HepG2 (cell line): Measurements from ENCODE around the gene MED1. TPM values are rescaled to one million over a fixed set of nuclear protein-coding genes. Genes with fewer than 3 reads are reported as not detected.
"Not testable (repeated sequence)": the region's sequence is repeated elsewhere in the genome, so short reads cannot be mapped to it uniquely, and the experiment has no call there.

ENCODE experiments used
- ATAC-seq: fragments of 200-7000 bp; cut with Tn5 transposase; 3 replicates; pipeline ENCODE4 v1.9.1; 2020; ENCODE audit warnings: mild to moderate bottlenecking, moderate library complexity
- BruUV-seq: library from RNA; stranded (reverse); fragments of 400-500 nt; replicated peaks from 2 replicates; lab custom pipeline; 2021; lab: Mats Ljungman, UMichigan
- CTCF ChIA-PET: fragments of 300-600 bp; formaldehyde crosslinking; extraction: SDS; loops from one replicate; lab custom pipeline; 2021; ENCODE audit warnings: low total read pairs, inconsistent platforms, low intra/inter-chr PET ratio; lab: Yijun Ruan, JAX
- POLR2A ChIA-PET: fragments of 350-600 bp; sonication (Branson Sonifier 250); formaldehyde crosslinking; loops from one replicate; lab custom pipeline; 2020; ENCODE audit warnings: antibody characterized with exemption, inconsistent platforms; lab: Yijun Ruan, JAX
- DNase-seq: peaks from one replicate; pipeline ENCODE4 v3.0.0-alpha.2; 2015; ENCODE audit warnings: low spot score
- FAIRE-seq: peaks from 3 replicates; lab custom pipeline; 2011; peaks lifted over from hg19 to GRCh38; lab: Jason Lieb, UNC
- H2AFZ ChIP-seq: one replicate; pipeline ENCODE4 v1.6.1; 2011; ENCODE audit warnings: low read length, inconsistent platforms
- H3K27ac ChIP-seq: fragments of 300-600 bp; 3 replicates; pipeline ENCODE4 v1.8.0; 2011; ENCODE audit warnings: mixed run types, mild to moderate bottlenecking, mixed read lengths, low read length, inconsistent platforms; ENCODE audit not compliant: insufficient read depth; ENCODE audit errors: extremely low read length
- H3K27me3 ChIP-seq, 2 experiments: fragments of 200-600 bp in 1 of 2; 2 replicates in 1 of 2; 3 replicates in 1 of 2; pipeline versions ENCODE4 v1.6.0 to v1.8.0; 2011; ENCODE audit warnings: low read length in 2 of 2, mild to moderate bottlenecking in 2 of 2, moderate library complexity in 2 of 2, inconsistent platforms in 1 of 2; ENCODE audit not compliant: insufficient read depth in 2 of 2, control insufficient read depth in 1 of 2
- H3K36me3 ChIP-seq, 2 experiments: fragments of 200-600 bp in 1 of 2; replicated peaks in 1 of 2; 2 replicates in 1 of 2; 3 replicates in 1 of 2; pipeline versions ENCODE4 v1.5.1 to v1.8.0; 2011; ENCODE audit warnings: low read length in 2 of 2, inconsistent platforms in 1 of 2; ENCODE audit not compliant: insufficient read depth in 2 of 2, control insufficient read depth in 1 of 2
- H3K4me1 ChIP-seq: 2 replicates; pipeline ENCODE4 v1.5.1; 2012; ENCODE audit warnings: low read length, inconsistent platforms; ENCODE audit not compliant: insufficient read depth
- H3K4me2 ChIP-seq: 2 replicates; pipeline ENCODE4 v1.6.0; 2011; ENCODE audit warnings: low read depth, low read length, inconsistent platforms
- H3K4me3 ChIP-seq, 3 experiments: fragments of 200-600 bp in 1 of 3; sonication (generic), shearing (Covaris generic) in 1 of 3; replicated peaks in 1 of 3; 2 replicates each; pipeline ENCODE4 v1.5.1; 2011 to 2016; ENCODE audit warnings: low read length in 3 of 3, inconsistent platforms in 2 of 3, low read depth in 2 of 3, mild to moderate bottlenecking in 2 of 3, control low read depth in 1 of 3, mixed read lengths in 1 of 3; ENCODE audit not compliant: insufficient read depth in 1 of 3
- H3K79me2 ChIP-seq: one replicate; pipeline ENCODE4 v1.6.1; 2011; ENCODE audit warnings: low read length, inconsistent platforms; ENCODE audit not compliant: insufficient read depth
- H3K9ac ChIP-seq: 2 replicates; pipeline ENCODE4 v1.6.0; 2011; ENCODE audit warnings: mild to moderate bottlenecking, low read depth, low read length, inconsistent platforms; ENCODE audit not compliant: insufficient read depth
- H3K9me3 ChIP-seq: 2 replicates; pipeline ENCODE4 v1.5.1; 2012; ENCODE audit warnings: mild to moderate bottlenecking, low read length
- H4K20me1 ChIP-seq: 2 replicates; pipeline ENCODE4 v1.6.0; 2011; ENCODE audit warnings: inconsistent platforms, mild to moderate bottlenecking, low read length, moderate library complexity; ENCODE audit not compliant: insufficient read depth
- EZH2 ChIP-seq: conservative IDR thresholded peaks from 2 replicates; pipeline ENCODE4 v1.6.1; 2012; ENCODE audit warnings: mild to moderate bottlenecking, low read depth, low read length, moderate library complexity
- MAFF ChIP-seq: IDR thresholded peaks from 2 replicates; pipeline ENCODE4 v1.6.1; 2011; ENCODE audit warnings: low read depth, low read length, improper control_type of control experiment
- MAFK ChIP-seq, 2 experiments: IDR thresholded peaks in 1 of 2; conservative IDR thresholded peaks in 1 of 2; 2 replicates each; pipeline ENCODE4 v1.6.1; 2011; ENCODE audit warnings: improper control_type of control experiment in 2 of 2, low read length in 2 of 2
- WGBS: methylation state at CpG from one replicate; pipeline ENCODE4 v1.1.6; 2017; ENCODE audit warnings: low lambda C conversion rate; 5-methylcytosine and 5-hydroxymethylcytosine counted together
- in situ Hi-C: cut with HindIII; loops from 2 replicates; pipeline ENCODE4 v1.10.0; 2017; ENCODE audit warnings: low pct_unique_long_range_greater_than_20kb; ENCODE audit not compliant: extremely low pct_ligation_motif_present
- intact Hi-C: fragments of 100-400 bp; cut with micrococcal nuclease; formaldehyde crosslinking; loops from one replicate; pipeline ENCODE4 v1.10.0; 2022; ENCODE audit not compliant: unreplicated experiment
- polyA plus RNA-seq, 8 experiments: library from polyadenylated mRNA; depleted of rRNA in 3 of 8; stranded (reverse) in 7 of 8; unstranded in 1 of 8; fragments of >200 nt; fragmentation: Illumina TruSeq in 4 of 8; extraction: Trizol in 4 of 8; gene quantifications; 2 replicates each; pipeline versions ENCODE4 v1.2.1 to v1.2.3, GENCODE V29; 2011 to 2016; ENCODE audit warnings: low read depth in 4 of 8, missing spikeins in 1 of 8, mixed read lengths in 1 of 8; ENCODE audit not compliant: insufficient read depth in 1 of 8
- total RNA-seq, 5 experiments: library from RNA; depleted of rRNA; stranded (reverse); fragments of >200 nt; fragmentation: Illumina TruSeq; extraction: Trizol; gene quantifications; 2 replicates each; pipeline ENCODE4 v1.2.3, GENCODE V29; 2016; ENCODE audit warnings: low read depth in 1 of 5

The MED1 gene
- total and polyA plus RNA-seq, 2 of the 13 experiments (the other 11 are each of a cell fraction or from before 2014, with no cell fraction given): 37.5 to 40.1 TPM

DNA sequence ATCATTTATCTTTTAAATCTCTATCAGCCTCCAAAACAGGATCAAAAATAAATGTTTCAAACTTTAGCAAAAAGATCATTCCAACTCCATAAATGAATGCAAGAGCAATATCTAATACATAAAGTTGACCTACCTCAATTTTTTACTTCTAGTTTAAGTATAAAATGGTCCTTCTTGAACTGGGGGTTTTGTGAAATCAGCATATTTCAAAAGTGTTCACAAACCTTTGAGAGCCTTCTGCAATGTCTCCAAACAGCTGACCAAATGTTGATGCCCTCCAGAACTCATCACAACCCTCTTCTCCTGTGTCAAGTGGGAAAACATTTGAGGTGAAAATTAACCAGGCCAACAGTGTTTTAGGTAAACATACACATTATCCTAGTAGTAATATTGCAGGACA, 7.7 kb downstream of the MED1 start:
- ChIA-PET POLR2A (no interaction called here), CTCF (no interaction called here)
- no peak for ATAC-seq
- H3K9me3 ChIP-seq: no peaks in the 10 kb centered on the region
- TF ChIP-seq MAFF (peak; percentile 64), MAFK (conservative IDR thresholded peaks at IDR 0.05 in 1 of 2, IDR thresholded peaks at IDR 0.05 in 1 of 2; ENCODE audit: low read length in 2 of 2) (peak; percentile 75 to 78), EZH2 (no peak)
- no peak overlapping the region for H2AFZ ChIP-seq
- peaks cover 25% of the 10 kb centered on the region for H3K79me2 ChIP-seq
- no peak for DNase-seq
- no peak overlapping the region for H3K4me2 ChIP-seq
- BruUV-seq: no TSS peak
- in situ Hi-C loops: no loop called here
- H4K20me1 ChIP-seq: 0 out of 2 replicates have a peak, but pooled peaks cover 8% of the 10 kb centered on the region
- H3K27me3 ChIP-seq: no peaks in the 10 kb centered on the region
- no peak for FAIRE-seq
- no peak overlapping the region for H3K27ac ChIP-seq
- no peak overlapping the region for H3K4me3 ChIP-seq
- H3K9ac ChIP-seq: no peak overlapping the region
- peaks cover 19 to 80% of the 10 kb centered on the region in 2 experiments for H3K36me3 ChIP-seq
- peaks cover 9% of the 10 kb centered on the region; the same call in 1 of the 2 replicates for H3K4me1 ChIP-seq
- intact Hi-C loops: no loop called here

DNA sequence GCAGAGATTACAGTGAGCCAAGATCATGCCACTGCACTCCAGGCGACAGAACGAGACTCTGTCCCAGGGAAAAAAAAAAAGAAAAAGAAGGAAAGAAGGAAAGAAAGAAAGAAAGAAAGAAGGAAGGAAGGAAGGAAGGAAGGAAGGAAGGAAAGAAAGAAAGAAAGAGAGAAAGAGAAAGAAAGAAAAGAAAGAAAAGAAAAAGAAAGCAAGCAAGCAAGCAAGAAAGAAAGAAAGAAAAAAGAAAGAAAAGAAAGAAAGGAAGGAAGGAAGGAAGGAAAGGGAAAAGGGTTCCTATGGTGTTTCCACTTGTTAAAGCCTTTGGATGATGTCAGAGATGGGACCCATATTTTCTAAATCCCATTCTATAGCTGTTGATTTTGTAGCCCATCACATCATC, 11.2 kb downstream of the MED1 start:
- BruUV-seq, H3K27ac ChIP-seq, H3K4me3 ChIP-seq, intact Hi-C loops, H3K9me3 ChIP-seq, CTCF ChIA-PET, H3K9ac ChIP-seq, in situ Hi-C loops, H3K27me3 ChIP-seq, ATAC-seq, POLR2A ChIA-PET, H3K4me2 ChIP-seq, FAIRE-seq, H3K4me1 ChIP-seq, H4K20me1 ChIP-seq, H2AFZ ChIP-seq, DNase-seq: not testable (repeated sequence)
- Histone ChIP-seq H3K79me2 (peaks cover 11% of the 10 kb centered on the region), H3K36me3 (peaks cover 21 to 78% of the 10 kb centered on the region in 2 experiments)
- WGBS: 97% methylated on average over 2 of the region's 2 CpGs
